AG09309 (cell line): ENCODE measurements around the gene ECT2.
"Not testable (repeated sequence)": the region's sequence is repeated elsewhere in the genome, so short reads cannot be mapped to it uniquely, and the experiment has no call there.

ENCODE experiments used
- DNase-seq: peaks from one replicate; pipeline ENCODE4 v3.0.0-alpha.2; 2010; ENCODE audit warnings: low read depth
- H3K4me3 ChIP-seq: 2 replicates; pipeline ENCODE4 v1.5.1; 2011; ENCODE audit warnings: mild to moderate bottlenecking, low read depth, low read length, moderate library complexity; ENCODE audit not compliant: control insufficient read depth
- CTCF ChIP-seq: IDR thresholded peaks from 2 replicates; pipeline ENCODE4 v1.5.1; 2011; ENCODE audit warnings: mild to moderate bottlenecking, low read depth, low read length, inconsistent platforms; ENCODE audit not compliant: insufficient read depth, control insufficient read depth; ENCODE audit errors: missing control alignments

ECT2 gene

DNA sequence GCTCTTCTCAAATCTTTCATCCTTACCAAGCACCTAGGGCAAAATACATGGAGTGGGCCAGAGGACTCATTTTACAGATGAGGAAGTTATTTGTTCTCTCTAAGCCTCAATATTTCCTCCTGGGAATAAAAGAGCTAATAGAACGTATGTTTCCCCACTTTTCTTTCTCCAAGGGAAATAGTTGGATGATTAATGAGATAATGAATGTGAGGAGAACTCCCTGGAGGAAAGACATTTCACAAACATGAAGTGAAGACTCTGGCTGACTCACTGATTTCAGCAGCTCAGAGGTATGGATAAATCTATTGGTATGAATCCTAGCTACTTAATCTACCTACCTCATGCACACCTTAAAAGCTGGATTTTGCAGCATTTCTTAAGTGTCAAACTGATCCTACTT, 98.4 kb downstream of the ECT2 start:
- H3K4me3 ChIP-seq: no peak overlapping the region
- no peak for TF ChIP-seq CTCF
- peak; percentile 1 for DNase-seq

DNA sequence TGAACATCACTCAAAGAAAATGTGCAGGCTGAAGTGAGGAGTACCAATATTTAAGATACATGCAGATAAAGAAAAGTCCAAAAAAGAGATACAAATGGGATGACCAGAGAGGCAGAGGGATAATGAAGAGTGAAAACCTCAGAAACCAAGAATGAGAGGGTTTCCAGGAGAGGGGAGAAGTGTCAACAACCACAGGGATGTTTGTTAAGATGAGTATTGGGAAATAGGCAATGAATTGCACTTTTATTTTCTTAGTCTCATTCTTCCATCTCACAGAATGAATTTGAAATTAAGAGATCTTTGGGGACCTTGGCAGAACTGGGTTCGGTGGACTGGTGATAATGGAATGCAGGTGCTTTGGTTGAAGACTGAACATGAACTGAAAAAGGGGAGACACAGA, 102.5 kb downstream of the ECT2 start:
- no peak for TF ChIP-seq CTCF
- no peak for DNase-seq
- no peak overlapping the region for H3K4me3 ChIP-seq

DNA sequence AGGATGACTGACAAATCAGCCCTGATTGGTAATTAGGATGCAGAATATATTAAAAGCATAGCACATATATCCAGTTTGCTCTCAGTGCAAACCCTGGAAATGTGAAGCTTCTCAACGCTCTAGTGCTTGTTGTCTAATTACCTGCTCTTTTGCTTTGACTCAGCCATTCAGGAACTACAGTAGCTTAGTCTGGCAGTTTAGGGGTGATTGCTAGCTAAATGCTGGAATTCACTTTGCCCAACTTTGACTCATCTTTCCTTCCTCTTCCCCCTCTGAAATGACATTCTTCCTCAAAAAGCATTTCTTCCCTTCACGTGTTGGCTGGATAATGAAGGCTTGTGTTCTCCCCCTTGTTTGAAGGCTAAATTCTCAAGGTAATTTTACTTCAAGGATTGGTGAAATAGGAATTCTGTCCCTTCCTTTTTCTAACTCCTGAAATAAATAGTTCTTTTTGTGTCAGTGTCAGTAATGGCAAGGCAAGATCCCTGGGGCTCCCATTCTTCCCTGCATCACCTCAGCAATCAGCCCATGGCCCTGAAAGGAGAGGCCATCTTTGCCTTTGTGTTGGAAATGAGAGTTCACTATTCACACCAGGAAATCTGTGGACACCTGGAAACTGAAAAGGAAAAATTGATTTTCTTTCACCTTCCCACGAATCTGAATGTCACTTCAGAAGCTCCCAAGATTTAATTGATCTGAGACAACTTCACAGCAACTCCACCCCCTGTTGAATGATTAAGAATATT, 103.6 kb downstream of the ECT2 start:
- no peak for DNase-seq
- TF ChIP-seq CTCF: no peak
- H3K4me3 ChIP-seq: no peak overlapping the region

GRCh38 chr3:172855037-172855436, 104.5 kb downstream of the ECT2 start:
- no peak for DNase-seq
- H3K4me3 ChIP-seq: no peak overlapping the region
- no peak for TF ChIP-seq CTCF

- no peak for TF ChIP-seq CTCF
- DNase-seq: no peak
- no peak overlapping the region for H3K4me3 ChIP-seq
These were observed 106.5 kb downstream of the ECT2 start for GRCh38 chr3:172856795-172857742.

DNA sequence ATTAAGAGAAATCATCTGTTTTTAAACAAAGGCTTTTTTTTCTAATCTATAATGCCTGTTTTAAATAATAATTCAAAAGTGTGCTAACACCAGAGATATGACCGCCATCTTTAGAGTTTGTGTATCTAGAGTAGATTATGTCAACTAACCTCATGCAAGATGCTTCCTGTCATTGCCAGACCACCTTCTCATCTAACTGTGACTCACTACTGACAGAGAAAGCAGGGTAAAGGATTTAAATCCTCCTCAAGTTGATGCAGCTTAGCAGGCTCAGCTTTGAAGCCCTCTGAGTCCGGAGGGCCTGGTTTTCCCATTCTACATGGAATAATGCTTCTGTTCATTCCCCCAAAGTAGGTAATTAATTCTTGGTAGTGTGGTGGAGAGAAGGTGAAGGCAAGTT, 108.5 kb downstream of the ECT2 start:
- no peak overlapping the region for H3K4me3 ChIP-seq
- TF ChIP-seq CTCF: no peak
- DNase-seq: no peak

DNA sequence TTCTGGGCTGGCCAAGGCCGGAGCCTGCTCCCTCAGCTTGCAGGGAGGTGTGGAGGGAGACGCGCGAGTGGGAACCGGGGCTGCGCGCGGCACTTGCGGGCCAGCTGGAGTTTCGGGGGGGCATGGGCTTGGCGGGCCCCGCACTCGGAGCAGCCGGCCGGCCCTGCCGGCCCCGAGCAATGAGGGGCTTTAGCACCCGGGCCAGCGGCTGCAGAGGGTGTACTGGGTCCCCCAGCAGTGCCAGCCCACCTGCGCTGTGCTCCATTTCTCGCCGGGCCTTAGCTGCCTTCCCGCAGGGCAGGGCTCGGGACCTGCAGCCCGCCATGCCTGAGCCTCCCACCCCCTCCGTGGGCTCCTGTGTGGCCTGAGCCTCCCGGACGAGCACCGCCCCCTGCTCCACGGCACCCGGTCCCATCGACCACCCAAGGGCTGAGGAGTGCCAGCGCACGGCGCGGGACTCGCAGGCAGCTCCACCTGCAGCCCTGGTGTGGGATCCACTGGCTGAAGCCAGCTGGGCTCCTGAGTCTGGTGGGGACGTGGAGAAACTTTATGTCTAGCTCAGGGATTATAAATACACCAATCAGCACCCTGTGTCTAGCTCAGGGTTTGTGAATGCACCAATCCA, 116.3 kb downstream of the ECT2 start:
- not testable (repeated sequence) for DNase-seq, H3K4me3 ChIP-seq
